Measurements from ENCODE around the gene PELO. TPM values are rescaled to one million over a fixed set of nuclear protein-coding genes. Genes with fewer than 3 reads are reported as not detected.

PELO gene
- total RNA-seq, 1 donor from 2014 or later = 134 TPM

DNA sequence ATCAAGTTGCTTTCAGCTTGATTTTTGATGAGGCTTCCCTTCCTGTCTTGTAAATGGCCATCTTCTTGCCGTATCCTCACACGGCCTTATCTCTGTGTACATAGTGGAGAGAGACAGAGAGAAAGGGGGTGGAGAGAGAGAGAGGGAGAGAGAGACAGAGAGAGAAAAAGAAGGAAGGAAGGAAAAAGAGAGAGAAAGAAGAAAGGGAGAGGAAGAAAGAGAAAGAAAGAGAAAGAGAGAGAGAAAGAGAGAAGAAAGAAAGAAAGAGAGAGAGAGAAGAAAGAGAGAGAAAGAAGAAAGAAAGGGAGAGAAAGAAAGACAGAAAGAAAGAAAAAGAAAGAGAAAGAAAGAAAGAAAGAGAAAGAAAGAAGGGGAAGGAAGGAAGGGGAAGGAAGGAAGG is 46.6 kb downstream of the PELO start:
- Mint-ChIP-seq H3K27me3 (ENCODE audit: low read depth) (no peaks in the 10 kb centered on the region), H3K4me3 (ENCODE audit: unreplicated experiment) (no peak overlapping the region), H3K36me3 (ENCODE audit: low read depth) (peaks cover 8% of the 10 kb centered on the region), H3K27ac (ENCODE audit: unreplicated experiment) (peak overlapping the region; percentile 85), H3K9me3 (ENCODE audit: low read depth) (peaks cover 9% of the 10 kb centered on the region), H3K4me1 (ENCODE audit: low read depth) (peaks cover 90% of the 10 kb centered on the region)
- no peak for DNase-seq (ENCODE audit: low spot score)
- TF ChIP-seq, protein P1, sequence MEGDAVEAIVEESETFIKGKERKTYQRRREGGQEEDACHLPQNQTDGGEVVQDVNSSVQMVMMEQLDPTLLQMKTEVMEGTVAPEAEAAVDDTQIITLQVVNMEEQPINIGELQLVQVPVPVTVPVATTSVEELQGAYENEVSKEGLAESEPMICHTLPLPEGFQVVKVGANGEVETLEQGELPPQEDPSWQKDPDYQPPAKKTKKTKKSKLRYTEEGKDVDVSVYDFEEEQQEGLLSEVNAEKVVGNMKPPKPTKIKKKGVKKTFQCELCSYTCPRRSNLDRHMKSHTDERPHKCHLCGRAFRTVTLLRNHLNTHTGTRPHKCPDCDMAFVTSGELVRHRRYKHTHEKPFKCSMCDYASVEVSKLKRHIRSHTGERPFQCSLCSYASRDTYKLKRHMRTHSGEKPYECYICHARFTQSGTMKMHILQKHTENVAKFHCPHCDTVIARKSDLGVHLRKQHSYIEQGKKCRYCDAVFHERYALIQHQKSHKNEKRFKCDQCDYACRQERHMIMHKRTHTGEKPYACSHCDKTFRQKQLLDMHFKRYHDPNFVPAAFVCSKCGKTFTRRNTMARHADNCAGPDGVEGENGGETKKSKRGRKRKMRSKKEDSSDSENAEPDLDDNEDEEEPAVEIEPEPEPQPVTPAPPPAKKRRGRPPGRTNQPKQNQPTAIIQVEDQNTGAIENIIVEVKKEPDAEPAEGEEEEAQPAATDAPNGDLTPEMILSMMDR (IDR thresholded peaks at IDR 0.05) = no peak

DNA sequence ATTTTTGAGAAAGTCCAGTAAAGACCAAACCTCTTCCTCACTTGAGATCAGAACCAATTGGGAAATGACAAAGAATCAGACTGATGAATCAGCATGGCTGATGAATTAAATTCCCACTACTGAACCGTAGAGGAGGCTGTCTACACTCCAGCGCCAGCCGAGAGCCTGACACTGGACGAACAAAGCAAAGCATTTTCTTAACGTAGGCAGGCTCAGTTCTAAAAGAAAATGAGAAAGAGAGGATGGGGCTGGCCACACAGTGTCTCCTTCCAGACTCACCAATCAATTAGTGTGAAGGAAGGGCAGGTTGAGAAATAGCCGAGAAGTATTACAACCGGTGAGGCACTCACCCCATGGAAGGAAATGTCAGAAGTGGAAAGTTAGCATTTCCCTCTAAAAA is 49.4 kb downstream of the PELO start:
- Mint-ChIP-seq H3K4me1 (ENCODE audit: low read depth) (peaks cover 93% of the 10 kb centered on the region), H3K27me3 (ENCODE audit: low read depth) (no peaks in the 10 kb centered on the region), H3K4me3 (ENCODE audit: unreplicated experiment) (peak overlapping the region; percentile 63), H3K9me3 (ENCODE audit: low read depth) (peaks cover 4% of the 10 kb centered on the region), H3K27ac (ENCODE audit: unreplicated experiment) (peak overlapping the region; percentile 96), H3K36me3 (ENCODE audit: low read depth) (peaks cover 8% of the 10 kb centered on the region)
- no peak for DNase-seq (ENCODE audit: low spot score)
- TF ChIP-seq, protein P1 (IDR thresholded peaks at IDR 0.05) = peak; percentile 74

Other genes with a start within 250 kb of the PELO start
- gene ITGA1, start within 50 bp of the PELO start, total RNA-seq = 228 to 346 TPM (median 340 TPM) in 3 replicates
- 0.79 to 1.6 TPM (median 1.0 TPM) in 3 replicates for gene ITGA2, start 201.4 kb downstream of the PELO start, total RNA-seq